H1 (cell line): ENCODE measurements around the gene SULF2. TPM values are rescaled to one million over a fixed set of nuclear protein-coding genes. Genes with fewer than 3 reads are reported as not detected.

ENCODE experiments used
- CTCF ChIA-PET: fragments of 300-600 bp; sonication (Branson Sonifier 250); formaldehyde crosslinking; loops from one replicate; lab custom pipeline; 2021; ENCODE audit not compliant: partially characterized antibody; lab: Charles Lee
- POLR2A ChIA-PET: fragments of 300-600 bp; sonication (Branson Sonifier 250); formaldehyde crosslinking; loops from one replicate; lab custom pipeline; 2021; ENCODE audit warnings: inconsistent platforms; ENCODE audit not compliant: partially characterized antibody; lab: Charles Lee
- DNase-seq, 2 experiments: peaks; one replicate each; pipeline versions ENCODE4 v3.0.0 to v3.0.0-alpha.2; 2010 to 2022; ENCODE audit warnings: low spot score in 2 of 2, low read depth in 1 of 2, mixed read lengths in 1 of 2
- FAIRE-seq: peaks from 2 replicates; lab custom pipeline; 2011; peaks lifted over from hg19 to GRCh38; lab: Jason Lieb, UNC
- H2AFZ ChIP-seq: 2 replicates; pipeline ENCODE4 v1.8.1; 2012; ENCODE audit warnings: low read length, inconsistent platforms
- H2AK5ac ChIP-seq: 2 replicates; pipeline ENCODE4 v1.6.1; 2013; ENCODE audit warnings: low read depth, low read length
- H2BK120ac ChIP-seq: replicated peaks from 2 replicates; pipeline ENCODE3; 2013; ENCODE audit warnings: low read depth, low read length, inconsistent platforms
- H2BK12ac ChIP-seq: 2 replicates; pipeline ENCODE4 v1.6.1; 2013; ENCODE audit warnings: low read depth, low read length
- H2BK15ac ChIP-seq: 2 replicates; pipeline ENCODE4 v1.6.1; 2013; ENCODE audit warnings: low read length
- H2BK20ac ChIP-seq: 2 replicates; pipeline ENCODE4 v1.6.1; 2013; ENCODE audit warnings: low read length
- H2BK5ac ChIP-seq: 2 replicates; pipeline ENCODE4 v1.6.1; 2013; ENCODE audit warnings: low read depth, low read length
- H3K14ac ChIP-seq: 2 replicates; pipeline ENCODE4 v1.6.1; 2013; ENCODE audit warnings: inconsistent platforms; ENCODE audit not compliant: insufficient read length
- H3K18ac ChIP-seq: 2 replicates; pipeline ENCODE4 v1.6.1; 2013; ENCODE audit warnings: low read length; ENCODE audit errors: extremely low read depth
- H3K23ac ChIP-seq: 2 replicates; pipeline ENCODE4 v1.6.1; 2013; ENCODE audit warnings: inconsistent platforms; ENCODE audit not compliant: insufficient read length
- H3K23me2 ChIP-seq: 2 replicates; pipeline ENCODE4 v1.6.1; 2013; ENCODE audit warnings: low read depth, low read length
- H3K27ac ChIP-seq: 2 replicates; pipeline ENCODE4 v1.6.1; 2011; ENCODE audit warnings: low read depth, low read length, inconsistent platforms
- H3K27me3 ChIP-seq, 4 experiments: replicated peaks in 1 of 4; 1 replicate in 1 of 4; 2 replicates in 3 of 4; pipeline versions ENCODE4 v1.6.1 to v1.8.1; 2011 to 2013; ENCODE audit warnings: low read length in 3 of 4, mild to moderate bottlenecking in 3 of 4, inconsistent platforms in 2 of 4, mixed read lengths in 2 of 4, moderate library complexity in 1 of 4; ENCODE audit not compliant: control insufficient read depth in 3 of 4, insufficient read depth in 3 of 4; ENCODE audit errors: extremely low read depth in 1 of 4
- H3K36me3 ChIP-seq, 4 experiments: 2 replicates each; pipeline versions ENCODE4 v1.6.1 to v1.8.1; 2011 to 2013; ENCODE audit warnings: mild to moderate bottlenecking in 4 of 4, low read length in 3 of 4, moderate library complexity in 2 of 4, control low read depth in 1 of 4, inconsistent platforms in 1 of 4; ENCODE audit not compliant: insufficient read depth in 4 of 4, control insufficient read depth in 2 of 4
- H3K4ac ChIP-seq: replicated peaks from 2 replicates; pipeline ENCODE3; 2013; ENCODE audit warnings: low read length, low read depth, mixed read lengths, inconsistent platforms; ENCODE audit not compliant: insufficient read length
- H3K4me1 ChIP-seq, 4 experiments: replicated peaks in 1 of 4; 1 replicate in 1 of 4; 2 replicates in 3 of 4; pipeline versions ENCODE4 v1.6.1 to v1.8.1; 2011 to 2013; ENCODE audit warnings: low read length in 3 of 4, inconsistent platforms in 2 of 4, mixed read lengths in 1 of 4; ENCODE audit not compliant: insufficient read depth in 4 of 4, control insufficient read depth in 3 of 4
- H3K4me2 ChIP-seq, 2 experiments: 2 replicates each; pipeline versions ENCODE4 v1.6.1 to v1.8.1; 2011 to 2013; ENCODE audit warnings: low read depth in 2 of 2, low read length in 2 of 2, control low read depth in 1 of 2, inconsistent platforms in 1 of 2, mild to moderate bottlenecking in 1 of 2; ENCODE audit not compliant: insufficient read depth in 1 of 2
- H3K4me3 ChIP-seq, 4 experiments: fragments of 200-600, 300-600 bp in 1 of 4; sonication (generic), shearing (Covaris generic), sonication (Bioruptor Twin) in 1 of 4; 2 replicates each; pipeline versions ENCODE4 v1.5.1 to v1.8.1; 2011 to 2016; ENCODE audit warnings: low read length in 4 of 4, low read depth in 3 of 4, control low read depth in 2 of 4, inconsistent platforms in 2 of 4, mild to moderate bottlenecking in 2 of 4, mixed read lengths in 1 of 4, moderate library complexity in 1 of 4; ENCODE audit not compliant: insufficient read depth in 2 of 4; ENCODE audit errors: extremely low read depth in 1 of 4
- H3K56ac ChIP-seq: replicated peaks from 2 replicates; pipeline ENCODE3; 2013; ENCODE audit warnings: low read depth, mild to moderate bottlenecking, mixed read lengths, low read length, inconsistent platforms; ENCODE audit not compliant: insufficient read length
- H3K79me1 ChIP-seq: 2 replicates; pipeline ENCODE4 v1.6.1; 2013; ENCODE audit warnings: low read depth, low read length, control low read depth
- H3K79me2 ChIP-seq, 2 experiments: 2 replicates each; pipeline versions ENCODE4 v1.6.1 to v1.8.1; 2012 to 2013; ENCODE audit warnings: low read length in 2 of 2, mild to moderate bottlenecking in 2 of 2, inconsistent platforms in 1 of 2; ENCODE audit not compliant: insufficient read depth in 2 of 2, control insufficient read depth in 1 of 2
- H3K9ac ChIP-seq, 4 experiments: replicated peaks in 1 of 4; 1 replicate in 1 of 4; 2 replicates in 3 of 4; pipeline versions ENCODE4 v1.6.1 to v1.8.1; 2011 to 2013; ENCODE audit warnings: low read depth in 3 of 4, low read length in 3 of 4, control low read depth in 2 of 4, mild to moderate bottlenecking in 2 of 4, moderate library complexity in 2 of 4, inconsistent platforms in 1 of 4; ENCODE audit errors: extremely low read depth in 1 of 4
- H3K9me3 ChIP-seq, 2 experiments: 2 replicates each; pipeline versions ENCODE4 v1.6.1 to v1.8.1; 2012 to 2013; ENCODE audit warnings: mild to moderate bottlenecking in 2 of 2, moderate library complexity in 2 of 2, control low read depth in 1 of 2, inconsistent platforms in 1 of 2, low read depth in 1 of 2, low read length in 1 of 2, mixed read lengths in 1 of 2; ENCODE audit not compliant: insufficient read depth in 2 of 2
- H4K20me1 ChIP-seq, 2 experiments: replicated peaks in 1 of 2; 2 replicates each; pipeline versions ENCODE3 to v1.8.1; 2011 to 2013; ENCODE audit warnings: inconsistent platforms in 2 of 2, low read length in 2 of 2, mild to moderate bottlenecking in 1 of 2; ENCODE audit not compliant: insufficient read depth in 2 of 2, control insufficient read depth in 1 of 2
- H4K5ac ChIP-seq: 2 replicates; pipeline ENCODE4 v1.6.1; 2013; ENCODE audit warnings: low read length, low read depth, mixed read lengths, inconsistent platforms; ENCODE audit not compliant: insufficient read length
- H4K8ac ChIP-seq: 2 replicates; pipeline ENCODE4 v1.8.0; 2013; ENCODE audit warnings: mild to moderate bottlenecking, moderate library complexity, low read length, inconsistent platforms; ENCODE audit not compliant: insufficient read depth; ENCODE audit errors: extremely low read depth
- H4K91ac ChIP-seq: replicated peaks from 2 replicates; pipeline ENCODE3; 2013; ENCODE audit warnings: low read length, mixed read lengths, inconsistent platforms; ENCODE audit not compliant: insufficient read length
- CTBP2 ChIP-seq: IDR thresholded peaks from 2 replicates; pipeline ENCODE4 v1.7.0; 2011; ENCODE audit warnings: borderline replicate concordance, mild to moderate bottlenecking, moderate library complexity, mixed read lengths, low read length; ENCODE audit not compliant: insufficient read depth, insufficient read length
- EZH2 ChIP-seq: fragments of 200-600 bp; sonication (generic); IDR thresholded peaks from 2 replicates; pipeline ENCODE4 v1.7.1; 2012; ENCODE audit warnings: low read depth, mild to moderate bottlenecking, moderate library complexity, low read length, inconsistent platforms; ENCODE audit not compliant: severe bottlenecking
- KDM1A ChIP-seq: fragments of 200-600, 300-600 bp; sonication (generic); IDR thresholded peaks from 2 replicates; pipeline ENCODE4 v1.7.1; 2016; ENCODE audit warnings: mild to moderate bottlenecking, low read length, borderline replicate concordance
- NANOG ChIP-seq: IDR thresholded peaks from 2 replicates; pipeline ENCODE4 v1.6.1; 2011; ENCODE audit warnings: low read length, low read depth, mild to moderate bottlenecking, inconsistent platforms; ENCODE audit not compliant: insufficient read depth, poor library complexity, severe bottlenecking
- SP1 ChIP-seq: IDR thresholded peaks from 2 replicates; pipeline ENCODE4 v1.6.1; 2011; ENCODE audit warnings: low read depth, low read length
- TAF1 ChIP-seq: IDR thresholded peaks from 2 replicates; pipeline ENCODE4 v1.6.1; 2011; ENCODE audit warnings: mild to moderate bottlenecking, low read depth, low read length
- WGBS, 2 experiments: shearing (Covaris generic) in 1 of 2; methylation state at CpG; one replicate each; pipeline versions ENCODE4 v1.1.6 to v1.1.7; 2013 to 2015; ENCODE audit warnings: low lambda C conversion rate in 2 of 2, mixed read lengths in 2 of 2, inconsistent platforms in 1 of 2, low coverage in 1 of 2, missing lambda C conversion rate in 1 of 2; ENCODE audit not compliant: insufficient replicate concordance in 2 of 2, insufficient coverage in 1 of 2, insufficient read length in 1 of 2; ENCODE audit errors: extremely low coverage in 1 of 2, missing lambda C conversion rate in 1 of 2; 5-methylcytosine and 5-hydroxymethylcytosine counted together
- polyA plus RNA-seq, 7 experiments: library from polyadenylated mRNA; depleted of rRNA in 3 of 7; stranded (reverse) in 5 of 7; unstranded in 2 of 7; fragments of >200 nt in 5 of 7; fragments of 200-250 nt in 2 of 7; gene quantifications; 1 replicate in 5 of 7; 2 replicates in 1 of 7; 4 replicates in 1 of 7; pipeline versions ENCODE4 v1.2.1 to v1.2.3, GENCODE V29; 2011 to 2013; ENCODE audit warnings: missing spikeins in 2 of 7, mixed read lengths in 2 of 7
- total RNA-seq: library from RNA; stranded (reverse); fragmentation: NEBNext Ultra II Directional; extraction: Animal tissue kit (Norgen Biotek cat#: 25700); gene quantifications from 2 replicates; pipeline ENCODE4 v1.2.1, GENCODE V29; 2021
- TF ChIP-seq, protein P1 (sequence below): IDR thresholded peaks from 2 replicates; pipeline ENCODE4 v1.6.1; 2012; ENCODE audit warnings: low read length, inconsistent platforms
- TF ChIP-seq, protein P2 (sequence below): IDR thresholded peaks from 2 replicates; pipeline ENCODE4 v1.6.1; 2012; ENCODE audit warnings: inconsistent platforms

Gene SULF2
- total and polyA plus RNA-seq, 2 of the 8 experiments (the other 6 are each of a cell fraction or from before 2014, with no cell fraction given): 15.7 to 28.2 TPM

DNA sequence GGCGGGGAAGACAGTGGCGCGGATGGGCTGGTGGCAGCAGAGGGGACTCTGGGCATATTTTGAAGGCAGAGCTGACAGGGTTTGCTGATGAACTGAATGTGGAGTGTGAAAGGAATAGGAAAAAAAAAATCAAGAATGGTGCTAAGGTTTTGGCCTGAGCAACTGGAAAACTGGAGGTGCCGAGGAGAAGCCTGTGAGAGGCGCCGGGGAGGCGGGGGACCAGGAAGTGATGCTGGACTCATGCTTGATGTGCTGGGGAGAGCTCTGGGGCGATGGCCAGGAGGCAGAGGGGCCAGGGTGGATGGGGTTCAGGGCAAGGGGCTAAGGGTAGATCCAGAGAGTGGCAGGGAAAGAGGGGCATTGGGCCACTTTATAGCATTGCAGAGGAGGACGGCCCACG lies 55.8 kb downstream of the SULF2 start:
- no peaks in the 10 kb centered on the region for H3K27me3 ChIP-seq
- H2BK15ac ChIP-seq: no peak overlapping the region
- no peaks in the 10 kb centered on the region for H3K23me2 ChIP-seq
- H4K20me1 ChIP-seq: no peaks in the 10 kb centered on the region
- no peak overlapping the region for H3K4ac ChIP-seq
- no peak overlapping the region for H4K91ac ChIP-seq
- no peaks in the 10 kb centered on the region for H3K9me3 ChIP-seq
- no peak overlapping the region for H2AFZ ChIP-seq
- H3K79me1 ChIP-seq: no peaks in the 10 kb centered on the region
- H2BK120ac ChIP-seq: no peak overlapping the region
- H3K36me3 ChIP-seq: no peaks in the 10 kb centered on the region; a peak in 2 of 8 replicates
- H2BK5ac ChIP-seq: no peak overlapping the region
- 91% methylated on average over 10 of the region's 10 CpGs; no CpG with 5 or more reads in 1 of the 2 experiments for WGBS, 2 experiments
- no peak for DNase-seq
- no peak overlapping the region for H3K9ac ChIP-seq
- TF ChIP-seq KDM1A: no peak
- TF ChIP-seq CTBP2: no peak
- TF ChIP-seq, protein P1, sequence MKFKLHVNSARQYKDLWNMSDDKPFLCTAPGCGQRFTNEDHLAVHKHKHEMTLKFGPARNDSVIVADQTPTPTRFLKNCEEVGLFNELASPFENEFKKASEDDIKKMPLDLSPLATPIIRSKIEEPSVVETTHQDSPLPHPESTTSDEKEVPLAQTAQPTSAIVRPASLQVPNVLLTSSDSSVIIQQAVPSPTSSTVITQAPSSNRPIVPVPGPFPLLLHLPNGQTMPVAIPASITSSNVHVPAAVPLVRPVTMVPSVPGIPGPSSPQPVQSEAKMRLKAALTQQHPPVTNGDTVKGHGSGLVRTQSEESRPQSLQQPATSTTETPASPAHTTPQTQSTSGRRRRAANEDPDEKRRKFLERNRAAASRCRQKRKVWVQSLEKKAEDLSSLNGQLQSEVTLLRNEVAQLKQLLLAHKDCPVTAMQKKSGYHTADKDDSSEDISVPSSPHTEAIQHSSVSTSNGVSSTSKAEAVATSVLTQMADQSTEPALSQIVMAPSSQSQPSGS: no peak
- TF ChIP-seq, protein P2, sequence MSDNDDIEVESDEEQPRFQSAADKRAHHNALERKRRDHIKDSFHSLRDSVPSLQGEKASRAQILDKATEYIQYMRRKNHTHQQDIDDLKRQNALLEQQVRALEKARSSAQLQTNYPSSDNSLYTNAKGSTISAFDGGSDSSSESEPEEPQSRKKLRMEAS: no peak
- TF ChIP-seq SP1: no peak
- no peak for TF ChIP-seq EZH2
- TF ChIP-seq NANOG: no peak
- TF ChIP-seq TAF1: no peak
- no peak overlapping the region for H3K4me3 ChIP-seq
- CTCF ChIA-PET: interaction anchor here (1.2 to 2.2 kb wide), 4 partner anchors 8 to 460 kb away, joined by 3 to 7 read pairs (median 4); no protein-coding TSS in a partner anchor
- no peak for FAIRE-seq
- no peak overlapping the region for H3K56ac ChIP-seq
- no peak overlapping the region for H4K8ac ChIP-seq
- no peak overlapping the region for H2AK5ac ChIP-seq
- no peak overlapping the region for H3K4me2 ChIP-seq
- H2BK12ac ChIP-seq: no peak overlapping the region
- no peaks in the 10 kb centered on the region for H3K79me2 ChIP-seq
- POLR2A ChIA-PET: interaction anchor here (1.2 kb wide), 2 partner anchors 11 to 55 kb away, joined by 3 to 4 read pairs; no protein-coding TSS in a partner anchor
- H3K18ac ChIP-seq: no peak overlapping the region
- H3K27ac ChIP-seq: no peak overlapping the region
- no peak overlapping the region for H3K14ac ChIP-seq
- H2BK20ac ChIP-seq: no peak overlapping the region
- no peak overlapping the region for H3K23ac ChIP-seq
- H3K4me1 ChIP-seq: no peaks in the 10 kb centered on the region; a peak in 1 of 7 replicates
- H4K5ac ChIP-seq: no peak overlapping the region
